ENCODE data around the gene LYRM4. TPM values are rescaled to one million over a fixed set of nuclear protein-coding genes. Genes with fewer than 3 reads are reported as not detected.

The LYRM4 gene
- polyA plus RNA-seq, 2 donors, result 10.3 to 12.8 TPM

DNA sequence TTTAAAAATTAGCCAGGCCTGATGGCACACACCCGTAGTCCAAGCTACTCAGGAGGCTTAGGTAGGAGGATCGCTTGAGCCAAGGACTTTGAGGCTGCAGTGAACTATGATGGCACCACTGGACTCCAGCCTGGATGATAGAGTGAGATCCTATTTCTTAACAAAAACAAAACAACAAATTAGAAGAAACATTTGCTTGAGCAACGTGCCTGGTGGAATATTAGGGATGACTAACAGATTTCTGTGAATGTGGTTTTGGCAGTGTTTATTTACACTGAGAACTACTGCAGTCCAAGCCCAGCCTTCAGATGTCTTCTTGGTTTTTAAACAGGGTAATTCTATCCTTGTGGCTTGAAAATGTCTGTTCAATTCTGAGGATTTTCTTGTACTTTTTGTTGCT lies 166.4 kb downstream of the LYRM4 start:
- WGBS, 2 donors, result 63 to 67% methylated on average over 3 of the region's 3 CpGs

DNA sequence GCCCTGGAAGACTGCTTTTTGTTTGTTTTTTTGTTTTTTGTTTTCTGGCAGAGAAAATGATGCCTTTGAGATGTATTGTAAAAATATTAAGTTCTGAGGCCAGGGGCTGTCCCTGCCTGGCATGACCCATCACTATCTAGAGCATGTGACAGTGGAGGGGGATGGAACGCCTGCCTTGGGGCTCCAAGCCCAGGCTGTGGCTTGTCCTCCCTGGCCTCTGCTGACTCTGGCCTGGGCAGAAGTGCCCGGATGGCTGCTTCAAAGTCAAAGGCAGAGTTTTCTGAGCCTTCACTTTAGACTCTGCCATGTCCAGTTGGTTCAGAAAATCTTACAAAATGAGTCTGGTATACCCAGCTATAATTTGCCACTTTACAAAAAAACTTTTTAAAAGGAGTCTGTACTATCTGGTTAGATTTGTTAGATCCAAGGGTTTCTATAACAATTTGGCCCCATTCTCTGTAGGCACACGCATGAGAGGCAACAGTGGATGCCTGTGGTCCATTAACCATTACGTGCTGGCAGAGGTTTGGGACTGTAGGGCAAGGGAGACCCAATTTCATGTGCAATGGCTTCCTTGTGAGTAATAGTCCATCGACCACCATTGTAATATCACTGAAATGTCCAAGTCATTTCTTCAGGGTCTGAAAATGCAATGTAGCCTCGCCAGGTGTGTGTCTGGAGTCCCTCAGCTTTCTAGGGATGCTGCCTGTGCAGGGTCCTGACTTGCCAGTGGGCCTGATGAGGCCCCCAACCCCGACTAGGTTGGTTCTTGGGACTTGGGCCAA lies 167.3 kb downstream of the LYRM4 start:
- WGBS, 2 donors, result 79 to 83% methylated on average over 7 of the region's 7 CpGs
- no peaks in the 10 kb centered on the region for H3K9me3 ChIP-seq (ENCODE audit: control insufficient read depth in 2 of 2, insufficient read depth in 1 of 2, low read depth in 1 of 2, low read length in 1 of 2)
- H3K36me3 ChIP-seq (ENCODE audit: control insufficient read depth in 2 of 2, insufficient read depth in 2 of 2, low read length in 1 of 2), result no peaks in the 10 kb centered on the region
- no peaks in the 10 kb centered on the region for H3K27me3 ChIP-seq (ENCODE audit: control insufficient read depth in 1 of 2, insufficient read depth in 2 of 2, low read length in 2 of 2)
- H3K27ac ChIP-seq (ENCODE audit: low read depth in 2 of 2, low read length in 1 of 2), result no peak overlapping the region
- H3K4me3 ChIP-seq (ENCODE audit: low read depth in 1 of 2, low read length in 2 of 2), result no peak overlapping the region
- no peaks in the 10 kb centered on the region for H3K4me1 ChIP-seq (ENCODE audit: control insufficient read depth in 2 of 2, insufficient read depth in 2 of 2, low read length in 1 of 2)

More for the DNA sequence above, 166.4 kb downstream of the LYRM4 start:
- no peaks in the 10 kb centered on the region for H3K4me1 ChIP-seq (ENCODE audit: control insufficient read depth in 2 of 2, insufficient read depth in 2 of 2, low read length in 1 of 2)
- no peak overlapping the region for H3K27ac ChIP-seq (ENCODE audit: low read depth in 2 of 2, low read length in 1 of 2)
- H3K36me3 ChIP-seq (ENCODE audit: control insufficient read depth in 2 of 2, insufficient read depth in 2 of 2, low read length in 1 of 2), result no peaks in the 10 kb centered on the region
- no peak overlapping the region for H3K4me3 ChIP-seq (ENCODE audit: low read depth in 1 of 2, low read length in 2 of 2)
- H3K27me3 ChIP-seq (ENCODE audit: control insufficient read depth in 1 of 2, insufficient read depth in 2 of 2, low read length in 2 of 2), result no peaks in the 10 kb centered on the region
- no peaks in the 10 kb centered on the region for H3K9me3 ChIP-seq (ENCODE audit: control insufficient read depth in 2 of 2, insufficient read depth in 1 of 2, low read depth in 1 of 2, low read length in 1 of 2)

DNA sequence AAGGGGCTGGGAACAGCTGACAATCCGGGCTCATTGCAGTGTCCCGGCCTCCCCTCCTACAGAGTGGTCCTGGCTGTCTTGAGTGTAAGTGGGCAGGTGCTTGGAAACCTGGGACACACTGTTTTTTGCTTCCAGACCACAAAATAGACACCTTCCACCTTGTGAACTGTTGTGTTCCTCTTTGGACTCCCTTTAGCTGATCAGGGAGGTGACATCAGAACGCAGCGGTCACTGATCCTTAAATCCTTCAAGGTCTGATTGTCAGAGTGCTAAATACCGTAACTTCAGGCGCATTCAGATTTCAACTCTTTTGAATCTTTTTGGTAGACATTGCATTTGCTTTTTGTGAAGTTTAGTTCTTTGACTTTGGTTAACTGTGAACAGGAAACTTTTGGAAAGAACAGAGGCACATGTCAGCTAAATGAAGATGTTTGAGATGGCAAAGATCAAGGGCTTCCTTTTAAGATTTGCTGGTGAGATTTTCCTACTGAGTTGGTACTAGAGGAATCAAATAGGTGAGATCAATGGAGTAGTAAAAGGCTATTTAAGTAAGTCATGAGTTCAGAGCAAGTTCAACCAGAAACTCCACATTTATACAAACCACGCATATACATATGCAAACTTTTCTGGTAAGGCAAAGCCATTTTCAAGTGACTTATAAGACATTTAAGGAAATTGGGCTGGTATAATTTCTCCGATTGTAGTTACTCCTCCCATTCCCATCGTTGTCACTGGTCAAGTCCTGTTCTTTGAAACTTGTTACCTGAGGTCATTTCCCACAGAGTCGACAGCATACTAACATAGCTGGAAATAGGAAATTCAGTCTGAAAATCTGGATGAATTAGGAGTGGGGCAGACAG lies 169.3 kb downstream of the LYRM4 start:
- WGBS, 2 donors, result 82 to 84% methylated on average over 10 of the region's 10 CpGs
- peaks cover 0 to 3% of the 10 kb centered on the region in 2 donors for H3K4me1 ChIP-seq (ENCODE audit: control insufficient read depth in 2 of 2, insufficient read depth in 2 of 2, low read length in 1 of 2)
- H3K36me3 ChIP-seq (ENCODE audit: control insufficient read depth in 2 of 2, insufficient read depth in 2 of 2, low read length in 1 of 2), result no peaks in the 10 kb centered on the region
- peaks cover 0 to 2% of the 10 kb centered on the region in 2 donors for H3K9me3 ChIP-seq (ENCODE audit: control insufficient read depth in 2 of 2, insufficient read depth in 1 of 2, low read depth in 1 of 2, low read length in 1 of 2)
- no peak overlapping the region for H3K27ac ChIP-seq (ENCODE audit: low read depth in 2 of 2, low read length in 1 of 2)
- no peaks in the 10 kb centered on the region for H3K27me3 ChIP-seq (ENCODE audit: control insufficient read depth in 1 of 2, insufficient read depth in 2 of 2, low read length in 2 of 2)
- H3K4me3 ChIP-seq (ENCODE audit: low read depth in 1 of 2, low read length in 2 of 2), result no peak overlapping the region

DNA sequence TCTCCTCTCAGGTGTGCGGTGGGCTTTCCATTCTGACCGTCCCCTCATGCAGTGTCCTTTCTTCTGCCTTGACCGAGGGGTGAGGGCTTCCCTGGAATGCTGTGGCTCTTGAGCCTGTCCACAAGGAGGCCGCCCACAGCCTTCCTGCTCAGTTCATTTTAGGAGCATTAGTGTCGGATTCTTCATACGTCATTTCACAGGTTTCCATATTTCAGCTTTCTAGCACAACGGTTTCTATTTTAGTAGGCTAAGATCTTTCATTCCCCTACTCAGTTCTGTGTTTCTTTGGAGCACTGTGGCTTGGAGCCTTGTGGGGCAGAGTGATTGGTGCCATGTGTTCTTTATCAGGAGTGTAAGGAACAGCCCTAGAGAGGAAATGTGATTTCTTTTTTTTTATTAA lies 170.1 kb downstream of the LYRM4 start:
- Histone ChIP-seq H3K36me3 (ENCODE audit: control insufficient read depth in 2 of 2, insufficient read depth in 2 of 2, low read length in 1 of 2) (no peaks in the 10 kb centered on the region), H3K27ac (ENCODE audit: low read depth in 2 of 2, low read length in 1 of 2) (no peak overlapping the region), H3K9me3 (ENCODE audit: control insufficient read depth in 2 of 2, insufficient read depth in 1 of 2, low read depth in 1 of 2, low read length in 1 of 2) (peaks cover 0 to 6% of the 10 kb centered on the region in 2 donors), H3K4me1 (ENCODE audit: control insufficient read depth in 2 of 2, insufficient read depth in 2 of 2, low read length in 1 of 2) (peaks cover 2 to 11% of the 10 kb centered on the region in 2 donors), H3K27me3 (ENCODE audit: control insufficient read depth in 1 of 2, insufficient read depth in 2 of 2, low read length in 2 of 2) (no peaks in the 10 kb centered on the region), H3K4me3 (ENCODE audit: low read depth in 1 of 2, low read length in 2 of 2) (no peak overlapping the region)
- 74 to 78% methylated on average over 7 of the region's 7 CpGs for WGBS, 2 donors

DNA sequence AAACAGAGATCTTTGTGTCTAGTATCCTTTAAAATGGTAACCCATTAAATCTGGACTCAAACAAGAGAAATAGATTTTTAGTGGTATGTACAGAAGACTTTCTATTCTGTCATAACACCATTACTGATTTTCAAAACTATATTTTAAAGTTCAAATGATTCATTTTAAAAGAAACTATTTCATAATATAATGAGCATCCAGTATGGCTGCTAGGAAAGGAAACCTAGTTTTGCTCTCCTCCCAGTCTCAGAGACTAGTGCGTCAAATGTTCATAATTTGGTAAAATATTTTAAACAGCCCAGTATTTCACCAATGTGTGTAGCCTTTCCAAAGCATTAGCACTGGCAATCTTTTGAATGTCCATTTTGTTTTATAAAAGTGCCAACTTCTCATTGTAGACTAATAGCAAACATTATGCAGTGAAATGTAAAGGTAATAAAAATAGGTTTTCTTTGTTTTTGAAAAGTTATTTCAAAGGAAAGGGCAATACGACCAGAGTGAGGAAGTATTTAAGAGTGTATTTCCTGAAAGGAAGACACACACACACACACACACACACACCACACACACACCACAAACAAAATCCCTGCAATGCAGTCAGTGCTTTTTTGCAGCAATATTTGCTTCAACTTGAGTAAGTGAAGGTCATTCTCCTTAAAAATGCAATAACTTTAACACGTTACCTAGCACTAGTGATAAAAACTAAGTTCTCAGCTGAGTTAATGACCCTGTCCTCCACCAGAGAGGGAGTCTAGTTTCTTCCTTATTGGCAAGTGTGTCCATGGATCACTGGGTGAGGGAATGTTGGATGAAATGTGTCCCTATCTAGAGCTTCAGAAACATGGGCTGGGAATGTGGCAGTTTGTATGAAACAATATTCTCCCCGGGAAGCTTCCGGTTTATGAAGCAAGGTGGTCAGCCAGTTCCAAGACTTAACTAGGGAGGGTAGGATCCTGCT lies 171.0 kb downstream of the LYRM4 start:
- Histone ChIP-seq H3K4me3 (ENCODE audit: low read depth in 1 of 2, low read length in 2 of 2) (no peak overlapping the region), H3K27ac (ENCODE audit: low read depth in 2 of 2, low read length in 1 of 2) (no peak overlapping the region), H3K27me3 (ENCODE audit: control insufficient read depth in 1 of 2, insufficient read depth in 2 of 2, low read length in 2 of 2) (no peaks in the 10 kb centered on the region), H3K9me3 (ENCODE audit: control insufficient read depth in 2 of 2, insufficient read depth in 1 of 2, low read depth in 1 of 2, low read length in 1 of 2) (peaks cover 0 to 6% of the 10 kb centered on the region in 2 donors), H3K4me1 (ENCODE audit: control insufficient read depth in 2 of 2, insufficient read depth in 2 of 2, low read length in 1 of 2) (peaks cover 2 to 12% of the 10 kb centered on the region in 2 donors), H3K36me3 (ENCODE audit: control insufficient read depth in 2 of 2, insufficient read depth in 2 of 2, low read length in 1 of 2) (no peaks in the 10 kb centered on the region)
- WGBS, 2 donors, result 70 to 78% methylated on average over 5 of the region's 5 CpGs

DNA sequence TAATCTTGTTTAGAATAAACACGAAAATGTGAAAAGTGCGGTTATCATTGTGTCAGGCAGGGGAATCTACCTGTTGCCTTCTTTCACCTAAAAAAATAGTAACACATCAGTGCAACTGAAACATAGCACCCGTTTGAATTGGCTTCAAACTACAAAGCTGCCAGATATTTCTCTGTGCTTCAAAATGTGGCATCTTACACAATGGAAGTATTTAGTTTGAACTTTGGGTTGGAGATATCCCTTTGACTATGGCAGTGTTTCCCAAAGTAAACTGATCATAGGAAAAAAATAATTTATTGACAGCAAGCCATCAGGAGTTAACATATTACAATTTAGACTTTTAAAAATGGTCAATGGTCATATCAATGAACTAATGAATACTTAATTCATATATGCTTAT lies 172.0 kb downstream of the LYRM4 start:
- whole genome bisulfite sequencing, 2 donors, result 56 to 77% methylated on average over 3 of the region's 3 CpGs
- H3K9me3 ChIP-seq (ENCODE audit: control insufficient read depth in 2 of 2, insufficient read depth in 1 of 2, low read depth in 1 of 2, low read length in 1 of 2), result peaks cover 0 to 6% of the 10 kb centered on the region in 2 donors
- no peaks in the 10 kb centered on the region for H3K27me3 ChIP-seq (ENCODE audit: control insufficient read depth in 1 of 2, insufficient read depth in 2 of 2, low read length in 2 of 2)
- H3K4me1 ChIP-seq (ENCODE audit: control insufficient read depth in 2 of 2, insufficient read depth in 2 of 2, low read length in 1 of 2), result peaks cover 2 to 14% of the 10 kb centered on the region in 2 donors
- no peak overlapping the region for H3K4me3 ChIP-seq (ENCODE audit: low read depth in 1 of 2, low read length in 2 of 2)
- no peaks in the 10 kb centered on the region for H3K36me3 ChIP-seq (ENCODE audit: control insufficient read depth in 2 of 2, insufficient read depth in 2 of 2, low read length in 1 of 2)
- no peak overlapping the region for H3K27ac ChIP-seq (ENCODE audit: low read depth in 2 of 2, low read length in 1 of 2)

DNA sequence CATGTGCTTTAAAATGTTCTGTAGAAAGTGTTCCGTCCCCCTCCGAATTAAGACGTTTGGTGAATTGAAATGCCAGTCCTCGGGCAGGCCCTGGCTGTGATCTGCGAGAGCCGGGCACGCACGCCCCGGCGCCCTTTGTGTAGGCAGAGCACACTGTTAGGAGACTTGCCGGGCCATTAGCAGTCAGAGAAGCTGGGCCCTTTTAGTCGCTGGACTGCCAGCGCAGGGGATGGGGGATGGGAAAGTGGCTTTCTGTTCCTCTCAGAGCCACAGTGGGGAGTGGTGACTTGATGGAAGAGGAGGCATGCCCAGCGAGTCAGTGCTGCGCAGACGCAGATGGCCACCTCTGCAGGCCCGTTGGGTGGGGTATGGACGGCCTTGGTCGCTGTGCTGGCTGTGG lies 173.4 kb downstream of the LYRM4 start:
- Histone ChIP-seq H3K27ac (ENCODE audit: low read depth in 2 of 2, low read length in 1 of 2) (no peak overlapping the region), H3K9me3 (ENCODE audit: control insufficient read depth in 2 of 2, insufficient read depth in 1 of 2, low read depth in 1 of 2, low read length in 1 of 2) (peaks cover 0 to 6% of the 10 kb centered on the region in 2 donors), H3K4me1 (ENCODE audit: control insufficient read depth in 2 of 2, insufficient read depth in 2 of 2, low read length in 1 of 2) (peaks cover 2 to 18% of the 10 kb centered on the region in 2 donors), H3K36me3 (ENCODE audit: control insufficient read depth in 2 of 2, insufficient read depth in 2 of 2, low read length in 1 of 2) (no peaks in the 10 kb centered on the region), H3K4me3 (ENCODE audit: low read depth in 1 of 2, low read length in 2 of 2) (no peak overlapping the region), H3K27me3 (ENCODE audit: control insufficient read depth in 1 of 2, insufficient read depth in 2 of 2, low read length in 2 of 2) (no peaks in the 10 kb centered on the region)
- 83 to 84% methylated on average over 19 of the region's 19 CpGs for WGBS, 2 donors

DNA sequence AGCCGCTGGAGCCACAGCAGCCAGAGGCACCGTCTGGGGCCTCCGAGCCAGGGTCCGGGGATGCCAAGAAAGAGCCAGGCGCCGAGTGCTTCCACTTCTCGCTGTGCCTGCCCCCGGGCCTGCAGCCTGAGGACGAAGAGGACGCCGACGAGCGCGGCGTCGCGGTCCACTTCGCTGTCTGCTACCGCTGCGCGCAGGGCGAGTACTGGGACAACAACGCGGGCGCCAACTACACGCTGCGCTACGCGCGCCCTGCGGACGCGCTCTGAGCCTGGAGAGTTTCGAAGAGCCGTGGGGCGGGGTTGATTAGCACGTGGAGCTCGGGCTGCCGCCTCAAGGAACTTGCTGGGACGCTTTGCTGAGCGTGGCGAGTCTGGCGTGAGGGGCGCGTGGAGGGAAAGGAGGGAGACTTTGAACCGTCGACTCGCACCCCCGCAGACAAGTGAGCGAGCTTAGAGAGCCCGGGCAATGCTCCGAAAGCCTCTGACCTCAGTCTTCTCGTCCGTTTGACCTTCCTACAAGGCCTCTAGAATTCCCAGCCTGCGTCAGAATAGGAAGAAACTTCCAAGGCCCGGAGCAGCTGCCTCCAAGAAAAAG lies 174.4 kb downstream of the LYRM4 start:
- Histone ChIP-seq H3K4me3 (ENCODE audit: low read depth in 1 of 2, low read length in 2 of 2) (peak overlapping the region; percentile 55 to 60), H3K27ac (ENCODE audit: low read depth in 2 of 2, low read length in 1 of 2) (no peak overlapping the region)

More for the DNA sequence above, 174.4 kb downstream of the LYRM4 start:
- Histone ChIP-seq H3K9me3 (ENCODE audit: control insufficient read depth in 2 of 2, insufficient read depth in 1 of 2, low read depth in 1 of 2, low read length in 1 of 2) (peaks cover 0 to 6% of the 10 kb centered on the region in 2 donors), H3K36me3 (ENCODE audit: control insufficient read depth in 2 of 2, insufficient read depth in 2 of 2, low read length in 1 of 2) (no peaks in the 10 kb centered on the region), H3K27me3 (ENCODE audit: control insufficient read depth in 1 of 2, insufficient read depth in 2 of 2, low read length in 2 of 2) (no peaks in the 10 kb centered on the region), H3K4me1 (ENCODE audit: control insufficient read depth in 2 of 2, insufficient read depth in 2 of 2, low read length in 1 of 2) (peaks cover 2 to 20% of the 10 kb centered on the region in 2 donors)
- WGBS, 2 donors, result 29 to 36% methylated on average over 56 of the region's 56 CpGs

Data from esophagus (tissue), 2 donors.